K562 (cell line): ENCODE measurements around the gene PLCE1. TPM values are rescaled to one million over a fixed set of nuclear protein-coding genes. Genes with fewer than 3 reads are reported as not detected.

Source experiments
- ATAC-seq: fragments of 200-7000 bp; cut with Tn5 transposase; 3 replicates; pipeline ENCODE4 v1.9.1; 2020; ENCODE audit warnings: moderate library complexity
- BruUV-seq: library from RNA; stranded (reverse); fragments of 400-500 nt; replicated peaks from 2 replicates; lab custom pipeline; 2021; lab: Mats Ljungman, UMichigan
- CTCF ChIA-PET: fragments of 300-600 bp; formaldehyde crosslinking; extraction: SDS; loops from one replicate; lab custom pipeline; 2021; ENCODE audit warnings: low intra/inter-chr PET ratio; lab: Yijun Ruan, JAX
- POLR2A ChIA-PET: fragments of 300-600, 350-650 bp; sonication (Branson Sonifier 250); formaldehyde crosslinking; extraction: SDS; loops from one replicate; lab custom pipeline; 2021; ENCODE audit warnings: antibody characterized with exemption, inconsistent platforms; lab: Yijun Ruan, JAX
- DNase-seq, 4 experiments: peaks; one replicate each; pipeline versions ENCODE4 v3.0.0 to v3.0.0-alpha.2; 2011 to 2018; ENCODE audit warnings: low spot score in 3 of 4, mixed read lengths in 3 of 4; ENCODE audit errors: extremely low read depth in 1 of 4
- FAIRE-seq: peaks from 2 replicates; lab custom pipeline; 2011; peaks lifted over from hg19 to GRCh38; lab: Jason Lieb, UNC
- H2AFZ ChIP-seq: 2 replicates; pipeline ENCODE4 v1.6.0; 2011; ENCODE audit warnings: low read depth, low read length, control low read depth, inconsistent platforms
- H3K27ac ChIP-seq: fragments of 200-600 bp; 3 replicates; pipeline ENCODE4 v1.8.0; 2011; ENCODE audit warnings: low read depth, mild to moderate bottlenecking, control low read depth, inconsistent platforms, low read length, moderate library complexity, mixed read lengths; ENCODE audit errors: extremely low read depth
- H3K27me3 ChIP-seq, 2 experiments: fragments of 300-600 bp in 1 of 2; 2 replicates in 1 of 2; 3 replicates in 1 of 2; pipeline versions ENCODE4 v1.6.0 to v1.8.0; 2011; ENCODE audit warnings: inconsistent platforms in 2 of 2, low read length in 2 of 2, mild to moderate bottlenecking in 1 of 2, mixed read lengths in 1 of 2, moderate library complexity in 1 of 2; ENCODE audit not compliant: control insufficient read depth in 2 of 2, insufficient read depth in 2 of 2
- H3K36me3 ChIP-seq: fragments of 300-600 bp; 3 replicates; pipeline ENCODE4 v1.8.0; 2011; ENCODE audit warnings: mild to moderate bottlenecking, low read length, inconsistent platforms; ENCODE audit not compliant: control insufficient read depth, insufficient read depth
- H3K4me1 ChIP-seq, 2 experiments: fragments of 200-600 bp in 1 of 2; replicated peaks in 1 of 2; 2 replicates in 1 of 2; 3 replicates in 1 of 2; pipeline versions ENCODE4 v1.5.1 to v1.8.0; 2011; ENCODE audit warnings: inconsistent platforms in 2 of 2, low read length in 2 of 2, mild to moderate bottlenecking in 1 of 2, mixed read lengths in 1 of 2, moderate library complexity in 1 of 2; ENCODE audit not compliant: control insufficient read depth in 2 of 2, insufficient read depth in 2 of 2
- H3K4me2 ChIP-seq: 2 replicates; pipeline ENCODE4 v1.6.1; 2011; ENCODE audit warnings: low read length, control low read depth, inconsistent platforms, mixed read lengths; ENCODE audit not compliant: insufficient read depth
- H3K4me3 ChIP-seq: fragments of 200-600 bp; sonication (generic), shearing (Covaris generic); 2 replicates; pipeline ENCODE4 v1.5.1; 2016; ENCODE audit warnings: control low read depth, inconsistent platforms
- H3K79me2 ChIP-seq: fragments of 200-600 bp; 3 replicates; pipeline ENCODE4 v1.8.0; 2011; ENCODE audit warnings: low read length, inconsistent platforms; ENCODE audit not compliant: control insufficient read depth, insufficient read depth
- H3K9ac ChIP-seq, 2 experiments: 2 replicates each; pipeline versions ENCODE4 v1.6.0 to v1.6.1; 2011; ENCODE audit warnings: low read depth in 2 of 2, low read length in 2 of 2, control low read depth in 1 of 2, inconsistent platforms in 1 of 2, mild to moderate bottlenecking in 1 of 2, mixed read lengths in 1 of 2; ENCODE audit not compliant: insufficient read depth in 1 of 2
- H3K9me1 ChIP-seq: one replicate; pipeline ENCODE4 v1.6.0; 2011; ENCODE audit warnings: inconsistent platforms, mild to moderate bottlenecking, low read length, moderate library complexity; ENCODE audit not compliant: control insufficient read depth, insufficient read depth
- H3K9me3 ChIP-seq: replicated peaks from 2 replicates; pipeline ENCODE4 v1.5.1; 2011; ENCODE audit warnings: low read depth, low read length, inconsistent platforms; ENCODE audit not compliant: control insufficient read depth, insufficient read depth
- H4K20me1 ChIP-seq: replicated peaks from 2 replicates; pipeline ENCODE4 v1.6.1; 2011; ENCODE audit warnings: low read length, inconsistent platforms, mixed read lengths; ENCODE audit not compliant: control insufficient read depth, insufficient read depth
- CBFA2T3 ChIP-seq: fragments of 450-650 bp; IDR thresholded peaks from 2 replicates; pipeline ENCODE4 v1.6.1; 2017
- CBX5 ChIP-seq: IDR thresholded peaks from 2 replicates; pipeline ENCODE4 v1.6.1; 2014; ENCODE audit warnings: low read depth, borderline replicate concordance
- CEBPB ChIP-seq: fragments of 450-650 bp; IDR thresholded peaks from 2 replicates; pipeline ENCODE4 v1.6.1; 2016; ENCODE audit warnings: missing genetic modification characterization, missing compliant biosample characterization
- WGBS: fragments of 100-300 bp; shearing (Covaris generic); methylation state at CpG from one replicate; pipeline ENCODE4 v1.1.6; 2016; ENCODE audit warnings: low coverage, mixed read lengths; ENCODE audit not compliant: insufficient coverage; ENCODE audit errors: missing lambda C conversion rate; 5-methylcytosine and 5-hydroxymethylcytosine counted together
- in situ Hi-C: fragments of 300-500 bp; cut with MboI; formaldehyde crosslinking; loops from 4 replicates; pipeline ENCODE4 v1.15.0; 2018; ENCODE audit warnings: inconsistent platforms, mixed read lengths
- intact Hi-C: fragments of 100-400 bp; cut with micrococcal nuclease; formaldehyde crosslinking; loops from 2 replicates; pipeline ENCODE4 v1.14.2; 2022
- polyA plus RNA-seq, 8 experiments: library from polyadenylated mRNA; depleted of rRNA in 4 of 8; stranded (reverse) in 5 of 8; unstranded in 3 of 8; fragments of >200 nt; fragmentation: Nextera tagmentation in 2 of 8; fragmentation: Illumina TruSeq in 1 of 8; extraction: Ambion mirVana in 2 of 8; extraction: Trizol in 1 of 8; gene quantifications; 2 replicates each; pipeline versions ENCODE4 v1.2.1 to v1.2.3, GENCODE V29; 2011 to 2014; ENCODE audit warnings: inconsistent platforms in 1 of 8, missing spikeins in 1 of 8
- total RNA-seq, 7 experiments: library from RNA; depleted of rRNA in 6 of 7; stranded (reverse); fragments of >200 nt in 6 of 7; fragmentation: Illumina TruSeq in 2 of 7; extraction: Trizol in 2 of 7; gene quantifications; 2 replicates each; pipeline versions ENCODE4 v1.2.1 to v1.2.3, GENCODE V29; 2011 to 2021; ENCODE audit warnings: low replicate concordance in 1 of 7
- TF ChIP-seq, protein P1 (sequence below): sonication (generic); formaldehyde crosslinking; IDR thresholded peaks from 2 replicates; pipeline ENCODE4 v1.5.0; 2020; ENCODE audit warnings: missing genetic modification reagents
- TF ChIP-seq, protein P2 (sequence below): fragments of 450-650 bp; formaldehyde crosslinking; IDR thresholded peaks from 2 replicates; pipeline ENCODE4 v1.4.0; 2020; ENCODE audit warnings: mild to moderate bottlenecking, mixed read lengths

The PLCE1 gene
- total and polyA plus RNA-seq, 9 of the 15 experiments (the other 6 are each of a cell fraction or from before 2014, with no cell fraction given), result under 0.01 to 0.52 (median 0.13) TPM; not detected in 5

DNA sequence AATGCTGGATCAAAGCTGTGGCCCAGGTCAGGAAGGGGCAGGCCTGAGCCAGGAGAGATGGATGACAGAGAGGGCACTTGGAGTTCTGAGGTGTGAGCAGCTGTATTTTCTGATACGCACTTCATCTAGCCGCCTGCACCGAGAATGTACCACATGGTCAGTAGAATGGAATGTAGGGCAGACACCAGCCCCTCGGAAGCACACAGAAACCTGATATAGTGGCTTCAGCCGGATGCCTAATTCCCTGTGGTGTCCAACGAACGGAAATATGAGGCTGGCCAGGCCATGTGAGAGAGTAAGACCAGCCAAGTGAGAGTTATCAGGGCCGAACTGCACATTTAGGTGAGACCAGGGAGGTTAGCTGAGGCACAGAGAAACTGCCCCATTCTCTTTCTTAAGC lies 46.7 kb upstream of the PLCE1 start:
- ChIA-PET CTCF (no interaction called here), POLR2A (no interaction called here)
- Histone ChIP-seq H3K27ac (no peak overlapping the region), H3K9me3 (no peaks in the 10 kb centered on the region), H3K36me3 (no peaks in the 10 kb centered on the region), H3K4me3 (no peak overlapping the region), H2AFZ (no peak overlapping the region), H3K9me1 (no peaks in the 10 kb centered on the region), H3K9ac (no peak overlapping the region), H3K4me1 (no peaks in the 10 kb centered on the region), H3K4me2 (no peak overlapping the region), H4K20me1 (no peaks in the 10 kb centered on the region), H3K79me2 (no peaks in the 10 kb centered on the region), H3K27me3 (no peaks in the 10 kb centered on the region; a peak in 1 of 5 replicates)
- no peak for TF ChIP-seq CEBPB (tag)
- TF ChIP-seq CBX5, result no peak
- intact Hi-C loops, result no loop called here
- BruUV-seq, result no TSS peak
- no peak; the same call in 2 of the 3 replicates for ATAC-seq
- in situ Hi-C loops, result no loop called here
- 0% methylated on average over 3 of the region's 8 CpGs for WGBS
- DNase-seq, result no peak
- FAIRE-seq, result no peak

DNA sequence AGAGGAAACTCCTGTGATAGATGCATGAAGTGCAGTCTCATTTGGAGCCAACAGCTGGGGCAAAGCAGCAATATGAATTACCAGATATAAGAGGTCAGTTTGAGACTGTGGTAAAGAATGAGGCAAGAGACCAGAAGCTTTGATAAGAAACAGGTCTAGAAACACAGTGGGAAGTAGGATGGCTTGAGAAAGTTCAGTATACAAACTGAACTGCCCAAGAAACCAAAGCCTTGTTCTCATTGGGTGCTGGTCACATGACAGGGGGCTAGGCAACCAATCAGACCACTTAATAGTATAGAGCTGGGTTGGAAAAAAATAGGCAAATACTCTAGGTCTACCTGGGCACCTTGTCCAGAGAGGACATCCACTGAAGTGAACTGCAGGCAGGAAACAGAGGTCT lies 46.2 kb upstream of the PLCE1 start:
- no peaks in the 10 kb centered on the region for H3K4me1 ChIP-seq
- no peaks in the 10 kb centered on the region; a peak in 1 of 5 replicates for H3K27me3 ChIP-seq
- no peaks in the 10 kb centered on the region for H3K9me1 ChIP-seq
- H3K4me2 ChIP-seq, result no peak overlapping the region
- no peaks in the 10 kb centered on the region for H3K36me3 ChIP-seq
- no peak for ATAC-seq
- no peak overlapping the region for H3K9ac ChIP-seq
- no peaks in the 10 kb centered on the region for H4K20me1 ChIP-seq
- H2AFZ ChIP-seq, result no peak overlapping the region
- in situ Hi-C loops, result no loop called here
- ChIA-PET POLR2A (no interaction called here), CTCF (no interaction called here)
- no TSS peak for BruUV-seq
- DNase-seq, result peak in 1 of 4 experiments; percentile 20
- H3K27ac ChIP-seq, result no peak overlapping the region
- TF ChIP-seq CBFA2T3, result no peak
- TF ChIP-seq, protein P1, sequence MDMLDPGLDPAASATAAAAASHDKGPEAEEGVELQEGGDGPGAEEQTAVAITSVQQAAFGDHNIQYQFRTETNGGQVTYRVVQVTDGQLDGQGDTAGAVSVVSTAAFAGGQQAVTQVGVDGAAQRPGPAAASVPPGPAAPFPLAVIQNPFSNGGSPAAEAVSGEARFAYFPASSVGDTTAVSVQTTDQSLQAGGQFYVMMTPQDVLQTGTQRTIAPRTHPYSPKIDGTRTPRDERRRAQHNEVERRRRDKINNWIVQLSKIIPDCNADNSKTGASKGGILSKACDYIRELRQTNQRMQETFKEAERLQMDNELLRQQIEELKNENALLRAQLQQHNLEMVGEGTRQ (CRISPR knock-in tag), result peak; percentile 36
- TF ChIP-seq, protein P2, sequence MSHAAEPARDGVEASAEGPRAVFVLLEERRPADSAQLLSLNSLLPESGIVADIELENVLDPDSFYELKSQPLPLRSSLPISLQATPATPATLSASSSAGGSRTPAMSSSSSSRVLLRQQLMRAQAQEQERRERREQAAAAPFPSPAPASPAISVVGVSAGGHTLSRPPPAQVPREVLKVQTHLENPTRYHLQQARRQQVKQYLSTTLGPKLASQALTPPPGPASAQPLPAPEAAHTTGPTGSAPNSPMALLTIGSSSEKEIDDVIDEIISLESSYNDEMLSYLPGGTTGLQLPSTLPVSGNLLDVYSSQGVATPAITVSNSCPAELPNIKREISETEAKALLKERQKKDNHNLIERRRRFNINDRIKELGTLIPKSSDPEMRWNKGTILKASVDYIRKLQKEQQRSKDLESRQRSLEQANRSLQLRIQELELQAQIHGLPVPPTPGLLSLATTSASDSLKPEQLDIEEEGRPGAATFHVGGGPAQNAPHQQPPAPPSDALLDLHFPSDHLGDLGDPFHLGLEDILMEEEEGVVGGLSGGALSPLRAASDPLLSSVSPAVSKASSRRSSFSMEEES, result peak; percentile 31
- intact Hi-C loops, result no loop called here
- H3K79me2 ChIP-seq, result no peaks in the 10 kb centered on the region
- no peaks in the 10 kb centered on the region for H3K9me3 ChIP-seq
- FAIRE-seq, result no peak
- H3K4me3 ChIP-seq, result no peak overlapping the region
